Naive thymus-derived CD4-positive, alpha-beta T cell (primary cell): ENCODE data around the gene STPG1. TPM values are rescaled to one million over a fixed set of nuclear protein-coding genes. Genes with fewer than 3 reads are reported as not detected.

Experiments
- ATAC-seq: fragments of 150-1000 bp; cut with Tn5 transposase; 2 replicates; pipeline ENCODE4 v1.10.0; 2021; ENCODE audit warnings: mild to moderate bottlenecking, moderate library complexity
- CTCF ChIA-PET: fragments of 350-600 bp; sonication (Branson Sonifier 250); formaldehyde crosslinking; loops from one replicate; lab custom pipeline; 2021; ENCODE audit warnings: antibody characterized with exemption; lab: Charles Lee
- POLR2A ChIA-PET: fragments of 350-600 bp; sonication (Branson Sonifier 250); formaldehyde crosslinking; loops from one replicate; lab custom pipeline; 2021; ENCODE audit warnings: antibody characterized with exemption, inconsistent platforms; lab: Charles Lee
- DNase-seq, 9 donors: peaks; one replicate each; pipeline versions ENCODE4 v3.0.0 to v3.0.0-alpha.2; 2020 to 2022; ENCODE audit warnings: mixed read lengths in 1 of 9
- H3K27ac ChIP-seq: one replicate; pipeline ENCODE4 v1.7.0; 2013; ENCODE audit warnings: mild to moderate bottlenecking, low read depth, low read length, moderate library complexity
- H3K27me3 ChIP-seq, 2 donors: one replicate each; pipeline ENCODE4 v1.7.0; 2013; ENCODE audit warnings: low read length in 2 of 2, mild to moderate bottlenecking in 2 of 2, moderate library complexity in 2 of 2; ENCODE audit not compliant: control insufficient read depth in 2 of 2, insufficient read depth in 2 of 2
- H3K36me3 ChIP-seq, 3 experiments: 1 replicate in 2 of 3; 2 replicates in 1 of 3; pipeline ENCODE4 v1.7.0; 2013; ENCODE audit warnings: low read length in 3 of 3, mild to moderate bottlenecking in 3 of 3, moderate library complexity in 1 of 3; ENCODE audit not compliant: insufficient read depth in 3 of 3, control insufficient read depth in 2 of 3
- H3K4me1 ChIP-seq, 2 donors: one replicate each; pipeline ENCODE4 v1.7.0; 2013; ENCODE audit warnings: low read length in 2 of 2, mild to moderate bottlenecking in 2 of 2, moderate library complexity in 1 of 2; ENCODE audit not compliant: control insufficient read depth in 2 of 2, insufficient read depth in 2 of 2
- H3K4me3 ChIP-seq: 2 replicates; pipeline ENCODE4 v1.7.0; 2013; ENCODE audit warnings: mild to moderate bottlenecking, low read length
- H3K9me3 ChIP-seq, 3 experiments: 1 replicate in 2 of 3; 2 replicates in 1 of 3; pipeline ENCODE4 v1.7.0; 2013; ENCODE audit warnings: low read length in 3 of 3; ENCODE audit not compliant: control insufficient read depth in 2 of 3
- H3K27ac Mint-ChIP-seq, 9 donors: one replicate each; pipeline ENCODE4 v1.8.0; 2020 to 2022; ENCODE audit warnings: mixed read lengths in 9 of 9, mild to moderate bottlenecking in 8 of 9, moderate library complexity in 5 of 9, inconsistent platforms in 2 of 9
- H3K27me3 Mint-ChIP-seq, 5 donors: one replicate each; pipeline ENCODE4 v1.8.0; 2021 to 2022; ENCODE audit warnings: mixed read lengths in 5 of 5, mild to moderate bottlenecking in 1 of 5
- H3K36me3 Mint-ChIP-seq, 5 donors: one replicate each; pipeline ENCODE4 v1.8.0; 2020 to 2022; ENCODE audit warnings: mixed read lengths in 5 of 5, mild to moderate bottlenecking in 3 of 5, inconsistent platforms in 1 of 5
- H3K4me1 Mint-ChIP-seq, 7 donors: one replicate each; pipeline ENCODE4 v1.8.0; 2020 to 2022; ENCODE audit warnings: mixed read lengths in 7 of 7, mild to moderate bottlenecking in 3 of 7, inconsistent platforms in 1 of 7
- H3K4me3 Mint-ChIP-seq, 10 donors: one replicate each; pipeline ENCODE4 v1.8.0; 2020 to 2022; ENCODE audit warnings: mild to moderate bottlenecking in 10 of 10, mixed read lengths in 10 of 10, moderate library complexity in 6 of 10, inconsistent platforms in 2 of 10
- H3K9me3 Mint-ChIP-seq, 11 donors: one replicate each; pipeline ENCODE4 v1.8.0; 2020 to 2022; ENCODE audit warnings: mixed read lengths in 11 of 11, mild to moderate bottlenecking in 4 of 11, inconsistent platforms in 1 of 11, moderate library complexity in 1 of 11
- intact Hi-C, 2 donors: fragments of 100-400 bp; cut with micrococcal nuclease; formaldehyde crosslinking; loops; one replicate each; pipeline ENCODE4 v1.15.1; 2023
- polyA plus RNA-seq, 2 donors: library from polyadenylated mRNA; unstranded; fragments of 300-500 nt; fragmentation: Illumina TruSeq; gene quantifications; one replicate each; pipeline ENCODE4 v1.2.3, GENCODE V29; 2021
- total RNA-seq, 6 experiments: library from RNA in 5 of 6; stranded (reverse) in 5 of 6; gene quantifications; 1 replicate in 5 of 6; 2 replicates in 1 of 6; pipeline ENCODE4 v1.2.3 and lab custom pipeline; 2021 to 2026

Gene STPG1
- total and polyA plus RNA-seq, 7 experiments from 2014 or later = 3.1 to 10.1 (median 5.3) TPM

DNA sequence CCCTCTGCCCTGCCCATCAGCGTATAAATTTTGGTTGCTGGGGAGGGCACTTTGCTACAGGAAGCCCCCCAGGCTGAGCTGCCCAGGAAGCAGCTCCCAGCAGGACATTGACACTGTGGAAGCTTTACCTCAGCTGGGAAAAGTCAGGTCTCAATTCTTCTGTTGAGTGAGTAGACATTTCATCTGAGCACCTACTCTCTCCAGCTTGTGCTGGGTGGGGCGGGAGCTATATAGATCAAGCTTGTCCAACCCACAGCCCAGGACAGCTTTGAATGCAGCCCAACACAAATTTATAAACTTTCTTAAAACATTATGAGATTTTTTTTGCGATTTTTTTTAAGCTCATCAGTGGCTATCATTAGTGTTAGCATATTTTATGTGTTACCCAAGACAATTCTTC lies 11.4 kb upstream of the STPG1 start:
- no peak for ATAC-seq
- Histone ChIP-seq H3K27me3 (no peaks in the 10 kb centered on the region), H3K27ac (no peak overlapping the region), H3K9me3 (no peaks in the 10 kb centered on the region), H3K36me3 (peaks cover 8 to 78% (median 9%) of the 10 kb centered on the region in 3 experiments), H3K4me1 (peaks cover 0 to 7% of the 10 kb centered on the region in 2 donors), H3K4me3 (no peak overlapping the region)
- Mint-ChIP-seq H3K9me3 (no peaks in the 10 kb centered on the region), H3K4me1 (peaks cover 35 to 95% (median 88%) of the 10 kb centered on the region in 7 donors), H3K27me3 (no peaks in the 10 kb centered on the region), H3K4me3 (no peak overlapping the region), H3K36me3 (peaks cover 10 to 77% (median 39%) of the 10 kb centered on the region in 5 donors), H3K27ac (peak overlapping the region in 2 of 9 donors; percentile 15 to 33)
- ChIA-PET CTCF (interaction anchor here (0.6 to 1.3 kb wide), 4 partner anchors 9 to 102 kb away, joined by 3 to 7 read pairs (median 3); partner anchors contain the start of gene NIPAL3), POLR2A (interaction anchor here (0.6 to 2.6 kb wide), 3 partner anchors 8 to 82 kb away, joined by 3 to 8 read pairs (median 3); no protein-coding TSS in a partner anchor)
- no peak for DNase-seq
- intact Hi-C loops = no loop called here

DNA sequence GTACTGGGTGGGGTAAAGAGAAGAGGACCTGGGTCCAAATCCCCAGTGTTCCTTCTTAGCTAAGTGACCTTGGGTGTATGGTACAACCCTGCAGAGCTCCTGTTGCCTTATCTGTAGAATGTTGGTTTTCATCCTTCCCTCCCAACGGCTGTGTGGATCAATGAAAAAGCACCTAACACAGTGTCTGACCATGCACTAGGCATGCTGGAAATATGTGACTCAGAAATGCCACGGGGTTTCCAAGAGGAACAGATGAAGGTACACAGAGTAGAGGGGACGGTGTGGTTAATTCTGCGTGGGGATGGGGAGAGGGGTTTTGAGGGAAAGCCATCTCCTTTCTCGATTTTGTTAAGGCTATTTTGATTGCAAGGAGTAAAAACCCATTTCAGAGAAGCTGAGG lies 10.6 kb upstream of the STPG1 start:
- Mint-ChIP-seq H3K4me3 (peak overlapping the region in 1 of 10 donors; percentile 39), H3K36me3 (peaks cover 16 to 83% (median 43%) of the 10 kb centered on the region in 5 donors), H3K9me3 (no peaks in the 10 kb centered on the region), H3K27me3 (no peaks in the 10 kb centered on the region), H3K27ac (peak overlapping the region in 5 of 9 donors; percentile 7 to 72 (median 52)), H3K4me1 (peaks cover 40 to 97% (median 88%) of the 10 kb centered on the region in 7 donors)
- no peak for ATAC-seq
- DNase-seq = no peak
- intact Hi-C loops = no loop called here
- no peak overlapping the region for H3K4me3 ChIP-seq
- H3K27ac ChIP-seq = no peak overlapping the region
- H3K9me3 ChIP-seq = no peaks in the 10 kb centered on the region
- H3K4me1 ChIP-seq = peaks cover 0 to 12% of the 10 kb centered on the region in 2 donors
- ChIA-PET POLR2A (interaction anchor here (0.9 to 1.3 kb wide), 2 partner anchors 8 to 58 kb away, joined by 3 read pairs; no protein-coding TSS in a partner anchor), CTCF (interaction anchor here (0.6 to 1.7 kb wide), 2 partner anchors 9 to 771 kb away, joined by 4 to 5 read pairs; partner anchors contain the start of gene NIPAL3)
- H3K27me3 ChIP-seq = no peaks in the 10 kb centered on the region
- peaks cover 9 to 86% (median 11%) of the 10 kb centered on the region in 3 experiments for H3K36me3 ChIP-seq

- Histone ChIP-seq H3K36me3 (peaks cover 9 to 71% (median 12%) of the 10 kb centered on the region in 3 experiments), H3K27ac (no peak overlapping the region), H3K27me3 (no peaks in the 10 kb centered on the region), H3K4me3 (no peak overlapping the region), H3K9me3 (no peaks in the 10 kb centered on the region), H3K4me1 (peaks cover 13 to 28% of the 10 kb centered on the region in 2 donors)
- H3K4me1 Mint-ChIP-seq = peaks cover 48 to 99% (median 88%) of the 10 kb centered on the region in 7 donors
- ATAC-seq (no peak), DNase-seq (no peak)
- ChIA-PET POLR2A (interaction anchor here (0.7 to 1.2 kb wide), 2 partner anchors 65 to 1426 kb away, joined by 3 to 4 read pairs; no protein-coding TSS in a partner anchor), CTCF (interaction anchor here (0.7 to 1.9 kb wide), 3 partner anchors 65 to 222 kb away, joined by 3 to 4 read pairs (median 4); no protein-coding TSS in a partner anchor)
- peak overlapping the region in 4 of 9 donors; percentile 19 to 77 (median 34) for H3K27ac Mint-ChIP-seq
- intact Hi-C loops = no loop called here
- no peaks in the 10 kb centered on the region for H3K9me3 Mint-ChIP-seq
- H3K36me3 Mint-ChIP-seq = peaks cover 17 to 67% (median 38%) of the 10 kb centered on the region in 5 donors
- no peaks in the 10 kb centered on the region for H3K27me3 Mint-ChIP-seq
- H3K4me3 Mint-ChIP-seq = no peak overlapping the region
These were observed 7.9 kb upstream of the STPG1 start for GRCh38 chr1:24421502-24421901.

DNA sequence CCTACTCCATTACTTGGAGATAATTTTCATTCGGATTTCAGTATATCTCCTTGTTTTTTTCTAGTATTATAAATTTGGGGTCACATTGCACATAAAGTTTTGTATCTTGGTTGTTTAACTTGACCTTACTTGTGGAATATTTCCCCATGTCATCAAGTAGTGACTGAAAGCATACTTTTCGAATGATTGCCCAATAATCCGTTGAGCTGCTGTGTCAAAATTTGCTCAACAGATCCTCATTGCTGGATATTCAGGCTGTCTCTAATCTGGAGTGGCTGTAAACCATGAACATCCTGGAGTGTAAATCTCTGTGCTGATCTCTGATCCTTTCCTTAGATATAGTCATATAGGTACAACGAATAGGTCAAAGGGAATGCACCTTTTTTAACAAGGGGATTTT lies 7.0 kb upstream of the STPG1 start:
- Mint-ChIP-seq H3K27me3 (no peaks in the 10 kb centered on the region), H3K4me3 (no peak overlapping the region), H3K9me3 (no peaks in the 10 kb centered on the region), H3K27ac (peak overlapping the region in 2 of 9 donors; percentile 12 to 21), H3K36me3 (peaks cover 20 to 57% (median 33%) of the 10 kb centered on the region in 5 donors), H3K4me1 (peaks cover 51 to 96% (median 81%) of the 10 kb centered on the region in 7 donors)
- Histone ChIP-seq H3K27me3 (no peaks in the 10 kb centered on the region), H3K4me1 (peaks cover 13 to 28% of the 10 kb centered on the region in 2 donors), H3K27ac (no peak overlapping the region), H3K4me3 (no peak overlapping the region), H3K36me3 (peaks cover 9 to 65% (median 12%) of the 10 kb centered on the region in 3 experiments), H3K9me3 (no peaks in the 10 kb centered on the region)
- no peak for DNase-seq
- ChIA-PET POLR2A (interaction anchor here (10.7 kb wide), 1 partner anchor 84 kb away, joined by 149 read pairs; the partner anchor contains the start of gene RCAN3), CTCF (interaction anchor here (1.9 kb wide), 1 partner anchor 221 kb away, joined by 4 read pairs; no protein-coding TSS in a partner anchor)
- ATAC-seq = no peak
- intact Hi-C loops = no loop called here

DNA sequence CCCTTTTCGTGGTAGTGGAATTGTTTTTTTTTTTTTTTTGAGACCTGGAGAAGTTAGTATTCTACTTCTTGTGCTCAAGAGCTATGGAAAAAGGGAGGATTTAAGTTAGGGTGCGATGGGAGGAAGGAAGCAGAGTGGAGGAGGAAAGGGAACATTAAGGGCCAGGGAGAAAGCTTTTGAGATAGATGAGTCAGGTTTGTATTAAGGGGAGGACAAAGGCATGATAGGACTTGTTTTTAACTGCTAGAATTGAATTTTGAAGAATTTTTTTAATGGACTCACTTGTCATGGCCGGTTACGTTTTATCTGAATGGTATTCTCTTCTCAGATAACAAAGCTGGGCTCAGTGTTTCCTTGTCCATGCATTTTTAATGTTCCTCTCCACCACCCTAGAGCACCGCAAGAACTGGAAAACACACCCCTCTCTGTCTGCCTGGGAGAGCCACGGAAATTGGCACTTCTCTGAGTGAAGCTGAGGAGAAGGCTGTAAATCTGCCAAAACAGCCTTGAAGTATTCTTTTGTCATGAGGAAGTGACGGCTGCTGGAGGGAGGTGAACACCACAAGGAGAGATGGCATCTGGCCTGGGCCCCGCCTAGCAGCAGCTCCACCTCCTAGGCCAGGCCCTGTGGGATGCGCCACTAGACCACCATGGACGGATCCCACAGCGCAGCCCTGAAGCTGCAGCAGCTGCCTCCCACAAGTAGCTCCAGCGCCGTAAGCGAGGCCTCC lies 5.5 kb upstream of the STPG1 start:
- Mint-ChIP-seq H3K4me1 (peaks cover 58 to 94% (median 75%) of the 10 kb centered on the region in 7 donors), H3K9me3 (peaks cover 0 to 2% (median 0%) of the 10 kb centered on the region in 11 donors), H3K27me3 (no peaks in the 10 kb centered on the region), H3K27ac (peak overlapping the region; percentile 35 to 94 (median 89)), H3K36me3 (peaks cover 18 to 47% (median 24%) of the 10 kb centered on the region in 5 donors), H3K4me3 (peak overlapping the region; percentile 34 to 100 (median 80))
- Histone ChIP-seq H3K9me3 (no peaks in the 10 kb centered on the region), H3K4me1 (peaks cover 18 to 34% of the 10 kb centered on the region in 2 donors), H3K4me3 (no peak overlapping the region), H3K27me3 (no peaks in the 10 kb centered on the region), H3K27ac (peak overlapping the region; percentile 32), H3K36me3 (peaks cover 9 to 50% (median 12%) of the 10 kb centered on the region in 3 experiments)
- ChIA-PET POLR2A (interaction anchor here (0.7 to 10.7 kb wide), 5 partner anchors 23 to 117 kb away, joined by 3 to 149 read pairs (median 3); partner anchors contain the start of gene RCAN3), CTCF (interaction anchor here (0.6 to 6.1 kb wide), 5 partner anchors 12 to 1440 kb away, joined by 3 to 43 read pairs (median 3); no protein-coding TSS in a partner anchor)
- DNase-seq (peak in 6 of 9 donors; percentile 16 to 36 (median 22)), ATAC-seq (no peak)
- intact Hi-C loops = loop anchor here in 1 of 2 donors (5.0 to 10.0 kb wide), 3 partner anchors 43 to 1146 kb away; partner anchors contain the start of gene PNRC2

DNA sequence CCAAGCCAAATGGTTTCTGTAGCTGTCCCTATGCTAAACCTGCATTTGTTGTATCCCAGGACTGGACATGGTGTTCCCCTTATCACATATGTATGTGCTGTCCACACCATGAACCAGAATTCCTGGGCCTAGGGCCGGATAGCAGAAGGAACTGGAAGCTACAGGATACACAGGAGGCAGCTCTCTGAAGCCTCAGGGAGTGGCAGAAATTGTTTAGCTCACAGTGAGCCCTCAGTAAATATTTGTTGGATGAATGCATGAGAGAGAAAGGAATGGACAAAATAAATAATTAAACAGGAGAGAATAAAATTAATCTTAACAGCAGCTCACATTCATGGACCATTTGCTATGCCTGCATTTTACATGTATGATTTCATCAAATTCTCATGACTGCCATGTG lies 4.1 kb upstream of the STPG1 start:
- Histone ChIP-seq H3K36me3 (peaks cover 5 to 38% (median 12%) of the 10 kb centered on the region in 3 experiments), H3K27ac (peak overlapping the region; percentile 74)
- intact Hi-C loops = loop anchor here (2.0 to 10.0 kb wide), 5 partner anchors 45 to 1147 kb away; partner anchors contain the start of gene PNRC2 (in 1 of the 2)

More for the DNA sequence above, 4.1 kb upstream of the STPG1 start:
- Mint-ChIP-seq H3K4me3 (peak overlapping the region; percentile 95 to 100 (median 98)), H3K4me1 (peaks cover 55 to 93% (median 76%) of the 10 kb centered on the region in 7 donors), H3K36me3 (peaks cover 11 to 33% (median 12%) of the 10 kb centered on the region in 5 donors), H3K27ac (peak overlapping the region in 8 of 9 donors; percentile 55 to 98 (median 74)), H3K9me3 (peaks cover 0 to 2% (median 0%) of the 10 kb centered on the region in 11 donors), H3K27me3 (no peaks in the 10 kb centered on the region)
- H3K27me3 ChIP-seq = no peaks in the 10 kb centered on the region
- H3K4me1 ChIP-seq = peaks cover 23 to 38% of the 10 kb centered on the region in 2 donors
- CTCF ChIA-PET = interaction anchor here (0.6 to 6.1 kb wide), 12 partner anchors 13 to 460 kb away, joined by 3 to 43 read pairs (median 4); no protein-coding TSS in a partner anchor
- DNase-seq (no peak), ATAC-seq (no peak)
- no peaks in the 10 kb centered on the region for H3K9me3 ChIP-seq
- POLR2A ChIA-PET = interaction anchor here (0.5 to 10.7 kb wide), 12 partner anchors 8 to 206 kb away, joined by 3 to 149 read pairs (median 3); partner anchors contain the start of gene RCAN3
- H3K4me3 ChIP-seq = peak overlapping the region; percentile 76
